Endothelial cell of umbilical vein (primary cell): ENCODE data around the gene SH3RF3. TPM values are rescaled to one million over a fixed set of nuclear protein-coding genes. Genes with fewer than 3 reads are reported as not detected.

ENCODE experiments used
- BruUV-seq: library from RNA; stranded (reverse); fragments of 400-500 nt; replicated peaks from 2 replicates; lab custom pipeline; 2021; lab: Mats Ljungman, UMichigan
- CTCF ChIA-PET: fragments of 300-600, 350-600 bp; sonication (Branson Sonifier 250); formaldehyde crosslinking; loops from one replicate; lab custom pipeline; 2021; ENCODE audit warnings: antibody characterized with exemption, inconsistent platforms; lab: Charles Lee
- POLR2A ChIA-PET: fragments of 300-600, 350-600 bp; sonication (Branson Sonifier 250); formaldehyde crosslinking; loops from one replicate; lab custom pipeline; 2021; ENCODE audit warnings: antibody characterized with exemption, inconsistent platforms; lab: Charles Lee
- DNase-seq: peaks from one replicate; pipeline ENCODE4 v3.0.0-alpha.2; 2011; ENCODE audit warnings: low read depth, low spot score
- FAIRE-seq: peaks from 2 replicates; lab custom pipeline; 2011; peaks lifted over from hg19 to GRCh38; lab: Jason Lieb, UNC
- H2AFZ ChIP-seq: 2 replicates; pipeline ENCODE4 v1.6.0; 2012; ENCODE audit warnings: low read depth, low read length, control low read depth, inconsistent platforms
- H3K27ac ChIP-seq: 2 replicates; pipeline ENCODE4 v1.5.1; 2011; ENCODE audit warnings: low read depth, mild to moderate bottlenecking, control low read depth, low read length, moderate library complexity; ENCODE audit not compliant: insufficient read depth
- H3K27me3 ChIP-seq, 2 experiments: 2 replicates each; pipeline versions ENCODE4 v1.6.0 to v1.6.1; 2011; ENCODE audit warnings: low read length in 2 of 2, mixed read lengths in 1 of 2; ENCODE audit not compliant: control insufficient read depth in 2 of 2, insufficient read depth in 2 of 2
- H3K36me3 ChIP-seq, 2 experiments: 2 replicates in 1 of 2; 3 replicates in 1 of 2; pipeline ENCODE4 v1.5.1; 2011; ENCODE audit warnings: low read length in 2 of 2, mild to moderate bottlenecking in 1 of 2, moderate library complexity in 1 of 2; ENCODE audit not compliant: control insufficient read depth in 2 of 2, insufficient read depth in 2 of 2; ENCODE audit errors: extremely low read depth in 1 of 2
- H3K4me1 ChIP-seq: 3 replicates; pipeline ENCODE4 v1.5.1; 2011; ENCODE audit warnings: mild to moderate bottlenecking, low read length; ENCODE audit not compliant: control insufficient read depth, insufficient read depth; ENCODE audit errors: extremely low read depth
- H3K4me2 ChIP-seq: 2 replicates; pipeline ENCODE4 v1.6.1; 2011; ENCODE audit warnings: low read length, control low read depth, mixed read lengths; ENCODE audit not compliant: insufficient read depth
- H3K4me3 ChIP-seq, 3 experiments: fragments of 200-600 bp in 1 of 3; sonication (generic), shearing (Covaris generic) in 1 of 3; replicated peaks in 1 of 3; 2 replicates each; pipeline ENCODE4 v1.5.1; 2011 to 2016; ENCODE audit warnings: control low read depth in 3 of 3, low read length in 3 of 3, mild to moderate bottlenecking in 2 of 3, inconsistent platforms in 1 of 3, low read depth in 1 of 3, moderate library complexity in 1 of 3; ENCODE audit not compliant: insufficient read depth in 1 of 3
- H3K79me2 ChIP-seq: 2 replicates; pipeline ENCODE4 v1.6.0; 2012; ENCODE audit warnings: low read length, inconsistent platforms; ENCODE audit not compliant: control insufficient read depth, insufficient read depth
- H3K9ac ChIP-seq: replicated peaks from 2 replicates; pipeline ENCODE3; 2011; ENCODE audit warnings: low read length, control low read depth; ENCODE audit not compliant: insufficient read depth; ENCODE audit errors: extremely low read depth
- H3K9me1 ChIP-seq: replicated peaks from 3 replicates; pipeline ENCODE4 v1.6.0; 2011; ENCODE audit warnings: mild to moderate bottlenecking, low read length; ENCODE audit not compliant: control insufficient read depth, insufficient read depth; ENCODE audit errors: extremely low read depth
- H3K9me3 ChIP-seq: replicated peaks from 2 replicates; pipeline ENCODE4 v1.5.1; 2012; ENCODE audit warnings: low read length, inconsistent platforms; ENCODE audit not compliant: control insufficient read depth, insufficient read depth
- H4K20me1 ChIP-seq: replicated peaks from 2 replicates; pipeline ENCODE3; 2011; ENCODE audit warnings: mild to moderate bottlenecking, low read length; ENCODE audit not compliant: control insufficient read depth, insufficient read depth; ENCODE audit errors: extremely low read depth
- CTCF ChIP-seq, 2 donors: IDR thresholded peaks; 1 replicate in 1 of 2; 2 replicates in 1 of 2; pipeline ENCODE4 v1.5.1; 2011; ENCODE audit warnings: low read length in 2 of 2, mild to moderate bottlenecking in 2 of 2, moderate library complexity in 2 of 2, control low read depth in 1 of 2, inconsistent platforms in 1 of 2, low read depth in 1 of 2; ENCODE audit not compliant: insufficient read depth in 1 of 2; ENCODE audit errors: extremely low read depth in 1 of 2
- EZH2 ChIP-seq: IDR thresholded peaks from 2 replicates; pipeline ENCODE4 v1.6.1; 2012; ENCODE audit warnings: borderline replicate concordance, low read depth, mild to moderate bottlenecking, moderate library complexity, low read length, inconsistent platforms; ENCODE audit not compliant: severe bottlenecking
- FOS ChIP-seq: IDR thresholded peaks from 2 replicates; pipeline ENCODE4 v1.6.1; 2011; ENCODE audit warnings: mild to moderate bottlenecking, low read length, moderate library complexity, borderline replicate concordance; ENCODE audit not compliant: insufficient read depth
- GATA2 ChIP-seq: IDR thresholded peaks from 2 replicates; pipeline ENCODE4 v1.7.0; 2011; ENCODE audit warnings: low read depth, mild to moderate bottlenecking, moderate library complexity, mixed read lengths, low read length; ENCODE audit not compliant: insufficient read length, insufficient read depth
- JUN ChIP-seq: IDR thresholded peaks from 2 replicates; pipeline ENCODE4 v1.6.1; 2011; ENCODE audit warnings: borderline replicate concordance, low read depth; ENCODE audit not compliant: insufficient read length, insufficient read depth
- MAX ChIP-seq: IDR thresholded peaks from 2 replicates; pipeline ENCODE4 v1.6.1; 2011; ENCODE audit not compliant: insufficient read depth, insufficient read length
- MYC ChIP-seq: IDR thresholded peaks from one replicate; pipeline ENCODE4 v1.6.1; 2011; ENCODE audit warnings: mild to moderate bottlenecking, low read depth, low read length
- POLR2A ChIP-seq: IDR thresholded peaks from 2 replicates; pipeline ENCODE4 v1.6.1; 2012; ENCODE audit warnings: low read depth, mild to moderate bottlenecking, control low read depth, low read length
- POLR2AphosphoS5 ChIP-seq: IDR thresholded peaks from 2 replicates; pipeline ENCODE4 v1.6.1; 2012; ENCODE audit warnings: low read depth, mild to moderate bottlenecking, control low read depth, low read length, moderate library complexity; ENCODE audit not compliant: insufficient read depth
- dilution Hi-C: fragments of 300-500 bp; cut with MboI; formaldehyde crosslinking; loops from one replicate; pipeline ENCODE4 v1.15.0; 2019; ENCODE audit warnings: low sequenced_read_pairs; ENCODE audit not compliant: extremely low pct_ligation_motif_present
- intact Hi-C: fragments of 100-400 bp; cut with micrococcal nuclease; formaldehyde crosslinking; loops from one replicate; pipeline ENCODE4 v1.10.0; 2022
- polyA plus RNA-seq, 4 experiments: library from polyadenylated mRNA; depleted of rRNA in 3 of 4; stranded (reverse) in 3 of 4; unstranded in 1 of 4; fragments of >200 nt; gene quantifications; 2 replicates each; pipeline versions ENCODE4 v1.2.1 to v1.2.3, GENCODE V29; 2011 to 2012; ENCODE audit warnings: missing spikeins in 1 of 4
- total RNA-seq: library from RNA; stranded (reverse); gene quantifications from 2 replicates; pipeline ENCODE4 v1.2.3, GENCODE V29; 2021

Gene SH3RF3
- total and polyA plus RNA-seq, 2 donors (not counting 3 experiments of a cell fraction or from before 2014, with no cell fraction given) = 3.8 to 14.7 TPM

- Histone ChIP-seq H3K9ac (no peak overlapping the region), H3K27me3 (no peaks in the 10 kb centered on the region), H3K4me2 (no peak overlapping the region), H3K4me3 (no peak overlapping the region), H3K27ac (no peak overlapping the region), H3K9me3 (no peaks in the 10 kb centered on the region), H4K20me1 (no peaks in the 10 kb centered on the region), H3K9me1 (no peaks in the 10 kb centered on the region), H2AFZ (no peak overlapping the region), H3K36me3 (no peaks in the 10 kb centered on the region), H3K4me1 (no peaks in the 10 kb centered on the region), H3K79me2 (no peaks in the 10 kb centered on the region)
- FAIRE-seq (no peak), DNase-seq (no peak)
- no TSS peak for BruUV-seq
- intact Hi-C loops = no loop called here
- dilution Hi-C loops = no loop called here
- CTCF ChIA-PET = interaction anchor here (1.0 kb wide), 1 partner anchor 11 kb away, joined by 3 read pairs; no protein-coding TSS in a partner anchor
- POLR2A ChIA-PET = no interaction called here
- TF ChIP-seq FOS (no peak), EZH2 (no peak), GATA2 (no peak), POLR2AphosphoS5 (no peak), JUN (no peak), CTCF (IDR thresholded peaks at IDR 0.05; ENCODE audit: extremely low read depth in 1 of 2, insufficient read depth in 1 of 2, low read depth in 1 of 2, low read length in 2 of 2) (no peak), POLR2A (no peak), MAX (no peak), MYC (no peak)
Observed at GRCh38 chr2:109446278-109447131, 317.5 kb downstream of the SH3RF3 start.
